Activated naive CD4-positive, alpha-beta T cell treated with anti-CD3 and anti-CD28 coated beads, Interleukin-2, amount 50 U/mL, for 72 hours (primary cell): Measurements from ENCODE around the gene PLA2G2A. TPM values are rescaled to one million over a fixed set of nuclear protein-coding genes. Genes with fewer than 3 reads are reported as not detected.
A peak's percentile ranks its signal among the peaks of the same experiment; 100 is the strongest.

Experiments used
- ATAC-seq, 2 donors: fragments of 150-1000 bp; cut with Tn5 transposase; 2 replicates each; pipeline ENCODE4 v1.10.0; 2021; ENCODE audit warnings: mild to moderate bottlenecking in 2 of 2, moderate library complexity in 2 of 2
- DNase-seq, 2 donors: peaks; one replicate each; pipeline ENCODE4 v3.0.0; 2021 to 2022; ENCODE audit warnings: low spot score in 2 of 2
- H3K27ac Mint-ChIP-seq, 2 donors: one replicate each; pipeline ENCODE4 v1.8.0; 2022; ENCODE audit warnings: mild to moderate bottlenecking in 2 of 2, mixed read lengths in 2 of 2
- H3K36me3 Mint-ChIP-seq, 2 donors: one replicate each; pipeline ENCODE4 v1.8.0; 2022; ENCODE audit warnings: mixed read lengths in 2 of 2
- H3K9me3 Mint-ChIP-seq, 2 donors: one replicate each; pipeline ENCODE4 v1.8.0; 2022; ENCODE audit warnings: mixed read lengths in 2 of 2
- total RNA-seq, 2 donors: library from RNA; stranded (reverse); gene quantifications; one replicate each; pipeline ENCODE4 v1.2.3, GENCODE V29; 2022

The PLA2G2A gene
- total RNA-seq, 2 donors from 2014 or later = not detected

- DNase-seq (no peak), ATAC-seq (no peak)
- Mint-ChIP-seq H3K36me3 (no peaks in the 10 kb centered on the region), H3K27ac (no peak overlapping the region), H3K9me3 (no peaks in the 10 kb centered on the region)
Measured at GRCh38 chr1:19978143-19978542, 1.3 kb downstream of the PLA2G2A start.

DNA sequence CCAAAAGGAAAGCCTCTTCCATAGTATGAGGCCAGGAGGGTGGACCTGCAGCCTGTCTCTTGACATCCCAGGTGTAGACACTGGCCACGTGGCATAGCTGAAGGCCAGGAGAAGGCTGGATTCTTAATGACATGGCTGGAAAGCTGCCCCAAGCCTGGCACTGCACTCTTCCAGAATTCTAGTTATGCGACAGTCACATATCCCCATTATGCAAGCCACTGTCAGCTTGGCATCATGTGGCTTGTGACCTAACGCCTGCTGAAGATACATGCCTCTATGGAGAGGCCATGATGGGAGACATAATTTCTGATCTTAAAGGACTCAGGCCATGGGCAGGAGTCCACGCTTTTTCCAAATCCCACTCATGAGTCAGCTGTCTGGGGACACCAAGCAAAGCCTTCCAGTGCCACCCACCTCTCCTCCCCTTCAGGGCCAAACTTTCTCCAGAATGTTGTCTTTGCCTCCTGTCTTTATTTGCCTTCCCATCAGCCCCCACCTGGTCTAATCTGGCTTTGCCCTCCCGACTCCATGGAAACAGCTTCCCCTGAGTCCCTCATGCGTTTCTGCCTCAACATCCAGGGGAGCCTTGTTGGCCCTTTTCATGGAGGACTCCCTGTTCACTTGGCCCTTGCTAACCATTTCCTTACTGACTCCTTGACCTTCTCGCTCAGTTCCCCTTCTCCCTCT lies 3.0 kb downstream of the PLA2G2A start:
- Mint-ChIP-seq H3K9me3 (no peaks in the 10 kb centered on the region), H3K36me3 (no peaks in the 10 kb centered on the region), H3K27ac (no peak overlapping the region)
- no peak for ATAC-seq
- DNase-seq = no peak

DNA sequence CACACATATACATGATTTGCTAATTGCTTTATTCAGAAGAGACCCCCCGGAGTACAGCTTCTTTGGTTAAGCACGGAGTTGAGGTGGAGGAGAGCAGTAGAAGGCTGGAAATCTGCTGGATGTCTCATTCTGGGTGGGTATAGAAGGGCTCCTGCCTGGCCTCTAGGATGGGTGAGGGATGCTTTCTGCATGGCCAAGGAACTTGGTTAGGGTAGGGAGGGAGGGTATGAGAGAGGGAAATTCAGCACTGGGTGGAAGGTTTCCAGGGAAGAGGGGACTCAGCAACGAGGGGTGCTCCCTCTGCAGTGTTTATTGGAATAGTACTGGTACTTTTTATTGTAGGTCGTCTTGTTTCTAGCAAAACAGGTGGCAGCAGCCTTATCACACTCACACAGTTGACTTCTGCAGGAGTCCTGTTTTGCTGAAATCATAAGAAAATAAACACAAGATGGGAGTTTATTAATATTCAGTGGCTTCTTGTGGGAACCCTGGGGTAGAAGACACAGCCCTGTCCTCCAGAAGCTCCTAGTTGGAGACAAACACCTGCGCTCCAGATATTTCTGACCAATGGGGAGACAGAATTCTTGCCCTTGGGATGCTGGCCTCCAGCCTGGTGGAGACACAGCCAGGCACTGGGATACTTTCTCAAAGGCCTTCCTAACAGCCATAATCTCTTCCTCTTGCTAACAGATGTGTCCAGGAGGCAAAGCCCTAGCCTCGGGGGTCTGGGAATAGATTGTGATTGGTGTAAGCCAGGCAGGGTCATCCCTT lies 3.8 kb downstream of the PLA2G2A start:
- Mint-ChIP-seq H3K9me3 (no peaks in the 10 kb centered on the region), H3K27ac (no peak overlapping the region), H3K36me3 (no peaks in the 10 kb centered on the region)
- DNase-seq (no peak), ATAC-seq (no peak)

DNA sequence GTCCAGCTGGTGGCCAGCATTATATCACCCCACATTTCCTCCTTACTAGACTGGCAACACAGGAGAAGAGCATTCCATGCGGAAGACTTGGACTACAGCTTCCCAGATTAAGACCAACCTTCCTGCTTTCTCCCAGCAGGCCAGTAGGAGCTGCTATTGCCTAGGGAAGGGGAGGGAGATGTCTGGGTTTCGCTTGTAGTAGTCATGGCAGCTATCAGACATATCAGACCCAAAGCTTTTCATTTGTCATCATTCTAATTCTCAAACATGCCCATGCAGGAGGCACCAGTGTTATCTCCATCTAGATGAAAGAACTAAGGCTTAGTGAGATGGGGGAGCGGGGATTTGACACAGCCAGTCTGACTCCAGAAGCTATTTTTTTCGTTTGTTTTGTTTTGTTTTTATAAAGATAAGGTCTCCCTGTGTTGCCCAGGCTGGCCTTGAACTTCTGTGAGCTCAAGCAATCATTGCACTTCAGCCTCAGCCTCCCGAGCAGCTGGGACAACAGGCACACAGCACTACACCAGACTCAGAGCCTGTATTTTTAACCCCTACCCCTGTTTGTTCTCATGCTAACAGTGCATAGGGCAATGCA lies 4.5 kb downstream of the PLA2G2A start:
- no peaks in the 10 kb centered on the region for H3K9me3 Mint-ChIP-seq
- DNase-seq = peak in 1 of 2 donors; percentile 7
- no peak overlapping the region for H3K27ac Mint-ChIP-seq
- peak; percentile 66 to 67 for ATAC-seq
- H3K36me3 Mint-ChIP-seq = no peaks in the 10 kb centered on the region

DNA sequence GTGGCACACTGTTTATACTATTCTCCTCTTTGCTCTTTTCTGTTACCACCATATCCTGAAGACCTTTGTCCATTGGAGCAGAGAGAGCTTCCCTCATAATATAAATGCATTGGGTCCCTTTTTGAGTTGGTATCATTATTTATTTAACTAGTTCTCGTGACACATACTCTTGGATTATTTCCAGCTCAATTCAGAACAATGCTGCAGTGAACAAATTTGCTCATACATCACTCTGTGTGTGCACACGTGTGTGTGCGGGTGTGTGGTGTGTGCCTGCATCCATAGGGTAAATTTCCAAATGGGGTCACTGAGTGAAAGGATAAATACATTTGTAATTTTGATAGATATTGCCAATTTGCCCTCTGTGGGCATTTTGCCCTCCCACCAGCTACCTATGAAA lies 5.8 kb downstream of the PLA2G2A start:
- no peak for ATAC-seq
- H3K9me3 Mint-ChIP-seq = no peaks in the 10 kb centered on the region
- no peak overlapping the region for H3K27ac Mint-ChIP-seq
- H3K36me3 Mint-ChIP-seq = no peaks in the 10 kb centered on the region
- no peak for DNase-seq

GRCh38 chr1:19971664-19972063 lies 7.8 kb downstream of the PLA2G2A start:
- H3K36me3 Mint-ChIP-seq = no peaks in the 10 kb centered on the region
- H3K27ac Mint-ChIP-seq = no peak overlapping the region
- no peaks in the 10 kb centered on the region for H3K9me3 Mint-ChIP-seq
- no peak for DNase-seq
- no peak for ATAC-seq

DNA sequence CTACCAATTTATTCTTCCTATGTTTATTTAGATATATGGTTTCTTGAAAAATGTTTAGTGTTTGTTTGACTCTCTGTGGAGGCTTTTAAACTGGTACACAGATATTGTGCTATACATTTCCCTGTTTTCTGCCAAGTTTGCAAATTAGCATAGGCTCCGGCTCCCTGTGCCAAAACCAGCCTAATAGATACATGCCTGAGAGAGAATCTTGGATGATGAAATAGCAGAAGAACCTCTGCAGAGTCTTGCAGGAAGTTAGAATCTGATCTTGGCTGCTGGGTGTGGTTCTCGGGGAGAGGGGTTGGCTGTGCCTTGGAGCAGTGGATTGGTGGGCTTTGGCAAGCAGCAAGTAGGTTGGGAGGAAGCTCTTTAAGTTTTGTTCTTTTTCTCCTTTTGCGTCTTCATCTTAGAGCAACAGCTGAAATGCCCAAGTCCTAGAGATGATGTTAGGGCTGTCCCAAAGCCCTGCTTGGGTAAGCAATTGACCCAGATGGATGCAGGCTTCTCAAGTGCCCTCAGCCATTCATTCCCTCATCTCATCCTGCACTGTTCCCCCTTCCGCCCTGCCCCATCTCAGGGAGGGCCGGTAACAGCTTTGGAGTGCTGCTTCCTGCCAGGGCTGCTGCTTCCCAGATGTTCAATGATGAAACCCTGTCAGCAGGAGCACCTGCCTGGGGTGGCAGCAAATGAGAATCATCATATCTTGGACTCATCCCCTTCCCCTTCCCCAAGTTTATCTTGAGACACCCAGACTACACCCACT lies 9.3 kb downstream of the PLA2G2A start:
- no peaks in the 10 kb centered on the region for H3K36me3 Mint-ChIP-seq
- no peak for ATAC-seq
- DNase-seq = no peak
- H3K27ac Mint-ChIP-seq = no peak overlapping the region
- no peaks in the 10 kb centered on the region for H3K9me3 Mint-ChIP-seq

- H3K36me3 Mint-ChIP-seq = no peaks in the 10 kb centered on the region
- no peak for ATAC-seq
- H3K9me3 Mint-ChIP-seq = no peaks in the 10 kb centered on the region
- H3K27ac Mint-ChIP-seq = no peak overlapping the region
- no peak for DNase-seq
Measured at GRCh38 chr1:19967808-19968207, 11.6 kb downstream of the PLA2G2A start.

GRCh38 chr1:19964542-19964941 lies 14.9 kb downstream of the PLA2G2A start:
- Mint-ChIP-seq H3K27ac (no peak overlapping the region), H3K36me3 (no peaks in the 10 kb centered on the region), H3K9me3 (no peaks in the 10 kb centered on the region)
- DNase-seq = no peak
- ATAC-seq = no peak

DNA sequence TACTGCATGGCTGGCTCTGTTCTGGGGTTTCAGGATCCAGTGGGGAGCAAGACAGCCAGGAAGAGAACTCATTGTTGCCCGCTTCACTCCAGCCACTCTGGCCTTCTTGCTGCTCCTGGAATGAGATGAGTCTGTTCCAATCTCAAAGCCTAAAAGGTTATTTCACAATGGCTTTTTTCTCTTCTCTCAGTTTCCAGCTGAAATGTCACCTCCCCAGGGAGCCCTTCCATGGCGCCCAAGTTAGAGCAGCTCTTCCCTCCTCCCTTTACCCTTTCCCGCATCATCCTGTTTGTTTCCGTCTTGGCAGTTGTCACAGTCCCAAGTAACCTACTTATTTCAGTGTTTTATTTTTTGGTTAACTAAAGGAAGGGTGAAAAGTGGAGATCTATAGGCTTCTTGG lies 15.8 kb downstream of the PLA2G2A start:
- DNase-seq (no peak), ATAC-seq (no peak)
- Mint-ChIP-seq H3K27ac (no peak overlapping the region), H3K36me3 (no peaks in the 10 kb centered on the region), H3K9me3 (no peaks in the 10 kb centered on the region)

- H3K27ac Mint-ChIP-seq = no peak overlapping the region
- DNase-seq (no peak), ATAC-seq (no peak)
- H3K36me3 Mint-ChIP-seq = no peaks in the 10 kb centered on the region
- no peaks in the 10 kb centered on the region for H3K9me3 Mint-ChIP-seq
Measured at GRCh38 chr1:19960591-19960990, 18.8 kb downstream of the PLA2G2A start.

DNA sequence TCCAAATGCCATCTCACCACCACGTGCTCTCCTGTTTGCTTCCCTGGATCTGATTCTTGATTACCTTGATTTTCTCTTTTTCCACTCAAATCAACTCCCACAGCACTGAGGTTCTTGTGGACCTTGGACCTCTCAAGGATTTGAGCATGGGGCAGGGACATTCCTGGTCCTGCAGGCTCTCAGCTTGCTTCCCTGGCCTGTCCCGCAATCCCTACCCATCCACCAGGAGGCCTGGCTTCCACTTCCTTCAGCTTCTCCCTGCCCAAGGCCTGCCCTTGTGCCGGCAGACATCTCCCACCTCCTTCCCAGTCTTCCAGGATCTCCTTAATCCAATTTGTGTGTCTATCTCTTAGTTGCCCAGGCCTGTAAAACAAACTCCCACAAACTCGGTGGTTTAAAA lies 21.6 kb downstream of the PLA2G2A start:
- no peak for DNase-seq
- H3K9me3 Mint-ChIP-seq = peaks cover 0 to 5% of the 10 kb centered on the region in 2 donors
- no peak for ATAC-seq
- H3K27ac Mint-ChIP-seq = peak overlapping the region in 1 of 2 donors; percentile 33
- H3K36me3 Mint-ChIP-seq = no peaks in the 10 kb centered on the region

GRCh38 chr1:19955534-19956170 lies 23.8 kb downstream of the PLA2G2A start:
- H3K9me3 Mint-ChIP-seq = peaks cover 0 to 5% of the 10 kb centered on the region in 2 donors
- H3K27ac Mint-ChIP-seq = peak overlapping the region in 1 of 2 donors; percentile 12
- H3K36me3 Mint-ChIP-seq = no peaks in the 10 kb centered on the region
- no peak for DNase-seq
- no peak for ATAC-seq

DNA sequence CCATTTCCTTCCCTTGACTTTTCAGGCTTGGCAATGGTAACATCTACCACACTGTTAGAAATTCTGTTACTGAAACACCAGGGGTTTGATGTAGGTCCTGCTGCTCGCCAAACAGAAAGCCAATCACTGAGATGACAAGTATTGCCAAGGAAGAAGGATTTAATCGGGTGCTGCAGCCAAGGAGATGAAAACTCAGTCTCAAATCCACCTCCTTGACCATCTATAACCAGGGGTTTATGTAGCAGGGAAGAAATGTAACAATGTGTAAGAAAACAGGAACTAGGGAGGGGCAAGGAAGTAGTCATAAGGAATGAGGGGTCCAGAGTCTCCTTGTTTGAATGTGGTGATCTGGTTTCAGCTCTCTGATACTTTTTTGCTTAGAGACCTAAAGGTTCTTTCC lies 25.4 kb downstream of the PLA2G2A start:
- no peaks in the 10 kb centered on the region for H3K36me3 Mint-ChIP-seq
- peaks cover 0 to 5% of the 10 kb centered on the region in 2 donors for H3K9me3 Mint-ChIP-seq
- ATAC-seq (no peak), DNase-seq (no peak)
- no peak overlapping the region for H3K27ac Mint-ChIP-seq

DNA sequence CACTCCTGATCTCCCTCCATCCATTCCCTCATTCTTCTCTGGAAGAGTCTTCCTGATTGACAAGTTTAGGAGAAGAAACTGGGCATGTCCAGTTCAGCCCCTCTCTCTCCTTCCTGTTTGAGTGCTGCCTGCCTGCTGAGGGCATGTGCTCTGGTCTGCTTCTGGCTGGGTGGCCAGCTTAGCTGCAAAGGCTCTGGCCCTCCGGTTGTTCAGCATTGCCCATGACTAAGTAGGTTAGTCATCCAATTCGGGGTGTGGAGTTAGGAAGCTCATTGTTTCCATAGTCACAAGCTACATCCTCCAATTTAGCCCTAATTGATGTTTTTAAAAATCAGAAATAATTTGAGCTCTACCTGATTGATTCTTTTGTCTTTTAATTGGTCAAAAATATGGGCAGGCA lies 30.4 kb downstream of the PLA2G2A start:
- ATAC-seq = no peak
- H3K27ac Mint-ChIP-seq = no peak overlapping the region
- H3K9me3 Mint-ChIP-seq = no peaks in the 10 kb centered on the region
- H3K36me3 Mint-ChIP-seq = no peaks in the 10 kb centered on the region
- no peak for DNase-seq

- H3K27ac Mint-ChIP-seq = no peak overlapping the region
- no peaks in the 10 kb centered on the region for H3K36me3 Mint-ChIP-seq
- ATAC-seq (no peak), DNase-seq (no peak)
- H3K9me3 Mint-ChIP-seq = no peaks in the 10 kb centered on the region
Measured at GRCh38 chr1:19946971-19947370, 32.4 kb downstream of the PLA2G2A start.

DNA sequence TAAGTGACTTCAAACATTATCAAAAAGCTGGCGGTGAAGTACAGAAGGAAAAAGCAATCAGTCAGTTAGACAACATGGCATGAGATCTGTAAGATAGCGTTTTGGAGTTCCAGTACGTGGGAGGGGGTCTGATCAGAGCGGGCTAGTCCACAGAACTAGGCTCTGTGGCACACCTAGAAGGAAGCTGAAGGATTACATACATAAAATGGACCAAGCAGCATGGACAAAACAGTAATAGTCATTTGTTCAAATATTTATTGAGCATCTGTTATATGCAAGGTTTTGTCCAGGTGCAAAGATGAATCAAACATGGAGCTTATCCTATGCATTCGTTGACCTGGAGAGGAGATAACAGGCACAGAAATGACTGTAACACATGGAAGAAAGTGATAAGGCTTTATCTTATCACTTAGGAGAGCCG lies 33.1 kb downstream of the PLA2G2A start:
- no peaks in the 10 kb centered on the region for H3K9me3 Mint-ChIP-seq
- H3K36me3 Mint-ChIP-seq = no peaks in the 10 kb centered on the region
- no peak for DNase-seq
- no peak for ATAC-seq
- H3K27ac Mint-ChIP-seq = no peak overlapping the region
